SHP77 treated with DMSO at 0.1 percent for 48 hours (cell line): Measurements from ENCODE around the gene SLC40A1.

ENCODE experiments used
- DNase-seq: peaks from one replicate; lab custom pipeline; 2025; lab: John Stamatoyannopoulos, UW

Gene SLC40A1

DNA sequence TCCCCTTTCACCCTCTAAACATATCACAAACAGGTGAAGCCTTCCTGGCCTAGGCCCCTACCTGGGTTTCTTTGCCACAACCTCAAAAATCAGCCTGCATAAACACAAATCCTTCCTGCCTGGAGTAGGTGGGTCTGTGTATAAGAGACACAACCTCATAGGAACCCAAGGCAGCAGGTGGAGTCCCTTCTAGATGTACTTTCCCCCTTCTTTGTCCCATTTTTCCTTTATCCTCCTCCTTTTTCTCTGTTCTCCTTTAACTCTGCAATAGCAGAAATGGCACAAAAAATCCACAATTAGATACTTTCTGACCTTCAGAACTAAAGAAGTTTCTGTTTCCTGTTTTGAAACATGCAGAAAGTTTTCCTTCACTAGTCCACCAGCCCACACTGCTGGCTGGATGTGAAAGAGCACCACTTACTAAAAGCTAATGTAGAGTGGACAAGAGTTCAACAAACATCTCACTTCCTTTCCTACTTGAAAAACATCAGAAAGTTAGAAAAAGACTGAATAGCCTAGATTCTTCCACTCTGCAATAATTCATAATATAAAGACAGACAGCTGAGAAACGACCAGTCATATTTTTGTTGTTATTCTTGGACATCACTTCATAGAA lies 11.2 kb downstream of the SLC40A1 start:
- DNase-seq: no peak

DNA sequence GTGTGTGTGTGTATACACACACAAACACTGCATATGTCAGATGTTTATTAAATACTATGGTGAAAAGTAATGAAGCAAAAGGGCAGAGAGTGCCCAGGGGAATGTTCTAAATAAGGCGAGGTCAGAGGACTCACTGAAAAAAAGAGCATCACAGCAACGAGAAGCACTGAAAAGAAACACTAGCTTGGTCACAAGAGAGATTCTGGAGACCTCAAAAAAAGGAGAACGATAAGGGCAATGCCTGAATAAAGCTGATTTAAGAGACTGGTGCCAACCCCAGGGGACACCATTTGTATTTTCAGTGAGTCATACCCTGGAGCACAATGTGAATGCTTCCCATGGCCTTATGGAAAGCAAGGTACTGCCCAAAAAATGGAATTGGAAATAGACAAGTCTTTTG lies 14.5 kb downstream of the SLC40A1 start:
- DNase-seq: no peak

DNA sequence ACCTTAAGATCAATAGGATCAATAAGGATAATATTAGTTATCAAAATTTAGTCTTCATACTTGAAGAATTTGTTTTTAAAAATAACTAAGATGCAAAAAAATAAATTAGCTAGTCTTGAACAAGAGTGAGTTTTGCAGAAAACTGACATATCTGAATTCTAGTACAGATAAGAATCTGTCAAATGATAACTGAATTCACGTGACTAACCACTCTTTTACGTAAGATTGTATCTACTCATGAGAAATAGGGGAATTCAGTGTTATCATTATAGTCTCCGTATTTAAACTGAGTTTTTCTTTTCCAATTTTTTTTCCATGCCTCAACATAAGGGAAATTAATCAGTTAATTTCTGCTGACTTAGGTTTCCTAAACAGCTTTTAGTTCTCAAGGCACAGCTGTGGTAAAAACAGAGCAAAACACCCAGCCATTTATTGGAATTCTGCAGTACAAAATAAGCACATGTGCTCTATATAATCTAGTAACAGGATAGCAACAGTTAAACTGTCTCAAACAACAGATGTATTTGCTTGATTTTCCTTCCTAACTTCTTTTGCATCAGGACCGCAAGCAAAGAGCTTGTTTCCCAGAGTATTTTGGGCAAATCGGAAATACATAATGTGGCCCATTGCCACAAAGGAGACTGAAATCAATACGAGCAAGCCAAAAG lies 19.1 kb downstream of the SLC40A1 start:
- no peak for DNase-seq

DNA sequence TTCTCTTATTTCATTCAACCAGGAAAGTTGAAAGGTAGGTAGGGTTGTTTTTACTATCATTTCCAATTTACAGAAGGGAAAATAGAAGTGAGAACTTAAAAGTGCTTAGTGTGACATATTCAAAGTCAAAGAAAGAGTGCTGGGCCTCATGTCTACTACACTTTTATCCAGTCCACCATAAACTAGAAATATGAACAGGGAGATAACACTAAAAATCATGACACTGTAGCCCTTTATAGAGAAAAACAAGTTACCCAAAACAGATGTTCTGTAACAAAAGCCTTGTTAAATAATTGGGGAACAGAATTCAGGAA lies 20.4 kb downstream of the SLC40A1 start:
- no peak for DNase-seq

DNA sequence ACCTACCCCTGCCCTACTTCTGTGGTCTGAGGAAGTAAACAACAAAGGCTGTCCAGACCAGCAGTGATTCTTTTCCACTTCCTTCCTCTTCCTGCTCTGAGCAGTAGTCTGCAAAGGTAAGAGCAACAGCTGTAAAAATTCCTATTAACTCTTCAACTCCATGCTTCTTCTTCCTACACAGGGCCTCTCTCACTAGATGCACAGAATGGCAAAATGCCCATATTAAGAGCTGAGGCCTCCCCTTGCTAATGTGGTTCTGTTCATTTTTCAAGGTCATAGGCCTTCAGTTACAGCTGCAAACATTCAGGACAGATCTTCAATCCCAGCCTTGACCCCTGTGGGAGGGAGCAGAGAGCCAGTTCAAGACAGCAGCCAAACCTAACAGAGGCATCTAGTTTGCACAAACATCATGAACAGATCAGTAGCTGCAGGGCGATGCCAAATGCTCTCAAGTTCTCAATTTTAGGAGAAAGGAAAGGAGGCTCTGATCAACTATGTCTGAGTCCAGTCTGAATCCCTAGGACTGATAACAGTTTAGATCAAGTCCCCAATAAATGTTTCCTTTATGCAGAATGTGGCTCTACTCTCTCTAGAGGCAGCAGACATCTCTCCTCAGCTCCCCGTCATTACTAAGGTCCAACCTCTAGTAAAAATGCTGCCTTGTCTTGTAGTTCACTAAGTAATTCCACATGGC lies 20.9 kb downstream of the SLC40A1 start:
- no peak for DNase-seq

DNA sequence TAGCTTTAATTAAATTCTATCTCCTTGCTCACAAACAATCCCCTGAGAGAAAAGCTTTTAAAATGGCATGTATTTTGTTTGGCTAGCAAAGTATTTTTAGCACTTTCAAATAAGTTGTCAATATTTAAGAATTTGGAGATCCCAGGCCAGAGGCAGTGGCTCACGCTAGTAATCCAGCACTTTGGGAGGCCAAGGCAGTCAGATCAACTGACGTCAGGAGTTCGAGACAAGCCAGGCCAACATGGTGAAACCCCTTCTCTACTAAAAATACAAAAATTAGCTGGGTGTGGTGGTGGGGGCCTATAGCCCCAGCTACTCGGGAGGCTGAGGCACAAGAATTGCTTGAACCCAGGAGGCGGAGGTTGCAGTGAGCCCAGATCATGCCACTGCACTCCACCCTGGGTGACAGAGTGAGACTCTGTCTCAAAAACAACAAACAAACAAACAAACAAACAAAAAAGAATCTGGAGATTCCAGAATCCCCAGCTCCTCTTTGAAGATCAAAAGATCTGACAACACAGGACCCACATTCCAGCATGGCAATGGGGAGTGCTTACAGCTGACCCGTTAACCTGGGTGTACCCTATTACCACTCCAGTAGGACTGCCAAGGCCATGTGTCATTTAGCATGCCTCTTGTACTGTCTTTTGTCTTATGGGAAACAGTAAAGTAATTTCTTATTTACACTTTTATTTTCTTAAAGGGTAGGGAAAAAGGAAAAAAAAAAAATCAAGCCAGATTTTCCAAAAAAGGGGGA lies 21.9 kb downstream of the SLC40A1 start:
- DNase-seq: no peak

DNA sequence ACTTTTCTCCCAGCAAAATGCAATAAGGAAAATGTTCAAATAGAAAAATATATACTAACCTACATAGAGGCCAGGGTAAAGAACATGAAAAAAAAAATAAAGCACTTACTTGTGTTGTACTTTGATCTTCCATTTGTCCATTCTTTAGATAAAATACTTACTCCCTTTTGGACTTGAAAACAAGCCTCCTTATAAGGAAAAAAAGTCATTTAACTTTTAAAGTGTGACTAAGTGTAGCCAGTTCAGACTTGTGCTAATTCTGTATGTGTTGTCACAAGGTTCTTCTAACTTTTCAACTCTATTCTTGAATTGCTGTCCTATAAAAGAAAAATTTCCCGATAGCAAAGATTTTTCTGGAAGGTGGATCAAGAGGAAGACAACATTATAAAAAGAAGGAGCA lies 23.2 kb downstream of the SLC40A1 start:
- DNase-seq: no peak

DNA sequence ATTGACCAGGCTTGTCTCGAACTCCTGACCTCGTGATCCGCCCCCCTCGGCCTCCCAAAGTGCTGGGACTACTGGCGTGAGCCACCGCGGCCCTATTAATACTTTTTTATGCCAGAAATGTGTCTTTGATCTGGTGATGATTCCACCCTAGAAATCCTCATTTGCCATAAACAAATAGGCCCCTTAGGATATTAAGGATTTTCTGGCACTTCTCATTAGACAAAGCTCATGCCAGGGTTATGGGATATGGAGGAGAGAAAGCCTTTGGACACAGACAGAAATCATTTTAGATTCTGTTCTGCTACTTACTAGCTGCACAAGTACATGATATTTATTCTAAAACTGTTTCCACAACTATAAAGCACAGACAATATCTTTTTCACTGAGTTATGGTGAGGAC lies 24.1 kb downstream of the SLC40A1 start:
- DNase-seq: no peak

DNA sequence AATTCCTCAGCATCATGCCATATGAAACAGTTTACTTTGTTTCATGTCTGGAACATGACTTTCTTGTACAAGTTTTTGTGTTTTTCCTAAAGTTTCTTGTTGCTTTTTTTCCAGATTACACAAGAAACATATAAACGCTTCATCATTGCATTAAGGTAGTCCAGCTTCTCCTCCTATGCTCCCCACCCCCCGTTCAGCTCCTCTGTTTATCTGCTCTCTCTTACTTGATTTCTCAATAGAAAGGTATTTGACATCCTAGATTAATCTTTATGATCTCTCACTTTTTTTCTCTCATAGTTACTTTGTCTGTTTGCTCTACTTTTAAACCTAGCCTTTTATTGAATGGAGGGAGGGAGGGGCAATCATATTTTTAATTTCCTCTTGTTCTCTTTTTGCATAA lies 25.4 kb downstream of the SLC40A1 start:
- DNase-seq: no peak

DNA sequence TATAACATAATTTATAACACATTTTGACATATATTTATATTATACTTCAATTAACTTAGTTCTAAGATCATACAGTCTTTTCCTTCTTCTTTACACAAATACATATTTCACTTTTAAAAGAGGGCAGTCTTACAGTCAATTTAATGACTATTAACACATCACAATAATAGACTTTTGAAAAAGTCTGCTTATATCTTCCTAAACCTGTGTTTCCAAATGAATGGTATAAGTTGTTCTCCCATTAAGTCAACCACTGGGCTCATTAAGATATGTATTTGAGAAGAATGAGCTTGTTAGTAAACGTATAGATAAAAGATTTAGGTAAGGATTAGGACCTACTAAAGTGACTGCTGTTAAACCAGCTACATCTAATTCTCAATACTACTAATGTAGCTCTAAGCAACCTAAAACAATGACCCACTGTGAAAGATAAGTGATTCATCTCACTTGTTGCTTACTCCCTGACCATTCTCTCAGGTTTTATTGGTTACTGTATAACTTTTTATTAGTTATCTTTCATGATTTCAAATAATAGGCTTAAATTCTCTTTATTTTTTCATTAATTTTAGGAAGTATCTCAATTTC lies 27.0 kb downstream of the SLC40A1 start:
- no peak for DNase-seq

DNA sequence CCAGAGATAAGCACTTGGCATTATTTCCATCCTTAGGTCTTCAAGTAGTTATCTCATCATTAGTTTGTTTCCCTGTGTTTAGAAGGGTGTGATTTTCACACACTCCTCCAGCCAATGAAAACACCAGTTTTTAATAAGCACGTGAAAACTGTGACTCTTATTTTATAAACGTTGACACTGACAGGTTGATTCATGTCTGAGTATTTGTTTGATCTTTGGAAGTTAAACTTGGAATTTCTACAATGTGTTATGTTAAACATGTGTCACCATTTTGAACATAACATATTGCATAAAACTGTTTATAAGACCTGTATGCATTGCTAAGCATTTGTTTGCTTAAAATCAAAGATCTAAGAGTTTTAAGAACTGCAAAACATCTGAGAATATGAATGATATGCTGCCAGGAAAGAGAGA lies 27.6 kb downstream of the SLC40A1 start:
- DNase-seq: no peak

DNA sequence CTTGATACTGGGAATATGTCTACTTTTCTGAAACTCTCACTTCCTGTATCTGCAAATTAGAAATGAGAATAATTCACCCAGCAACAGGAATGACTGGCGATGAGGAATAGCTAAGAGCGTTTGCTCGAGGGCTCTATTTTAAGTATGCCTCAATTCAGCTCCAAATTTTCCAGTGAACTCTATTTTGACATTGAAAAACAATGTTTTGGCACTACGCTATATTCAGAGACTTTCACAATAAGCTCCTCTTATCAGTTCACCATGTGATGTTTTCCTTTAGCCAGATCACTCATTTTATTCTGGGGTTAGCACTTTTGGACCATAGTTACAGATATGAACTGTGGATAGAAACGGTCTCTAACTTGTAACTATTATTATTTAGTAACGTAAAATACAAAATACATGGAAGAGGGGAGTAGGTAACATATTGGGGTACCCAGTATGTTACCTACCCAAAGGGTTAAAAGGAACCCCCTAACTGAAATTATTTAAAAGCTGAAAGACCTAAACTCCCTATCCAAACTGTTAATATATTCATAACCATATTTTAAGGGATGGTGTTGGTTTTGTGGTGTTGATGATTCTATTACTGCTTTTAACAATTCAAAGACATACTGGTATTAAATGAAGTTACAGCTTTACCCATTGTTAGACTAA lies 28.1 kb downstream of the SLC40A1 start:
- no peak for DNase-seq

DNA sequence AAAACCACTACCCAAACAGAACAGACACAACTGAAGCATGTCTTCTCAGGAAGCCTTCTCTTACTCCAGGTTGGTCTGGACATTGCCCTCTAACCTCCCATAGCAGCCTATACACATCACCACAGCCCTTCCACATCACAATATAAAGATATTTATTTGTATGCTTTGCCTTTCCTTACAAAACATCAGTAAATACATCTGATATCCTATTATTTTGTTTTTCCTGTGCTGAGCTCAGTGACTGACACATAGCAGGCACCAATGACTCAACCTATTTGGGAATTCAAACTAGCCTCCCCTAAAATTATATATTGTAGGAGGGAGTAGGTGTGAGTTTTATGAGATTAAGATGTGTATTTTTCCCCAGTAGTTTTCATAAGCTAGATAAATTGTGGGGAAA lies 28.8 kb downstream of the SLC40A1 start:
- no peak for DNase-seq

DNA sequence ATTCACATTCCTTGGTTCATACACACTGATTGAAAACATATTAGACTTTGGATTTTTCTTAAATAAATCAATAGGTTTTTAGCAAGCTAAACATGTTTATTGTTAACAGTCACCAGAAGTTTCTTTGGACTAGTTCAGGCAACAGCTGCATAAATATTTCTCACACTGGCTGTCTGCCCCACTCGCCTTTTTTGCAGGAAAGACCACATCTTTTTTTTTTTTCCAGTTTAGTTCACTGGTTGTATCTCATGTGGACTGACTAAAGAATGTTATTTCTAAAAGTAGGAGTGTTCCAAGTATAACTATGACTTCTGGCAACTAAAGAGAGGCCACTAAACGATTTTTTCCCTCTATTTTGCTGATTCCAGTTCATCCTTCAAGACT lies 31.1 kb downstream of the SLC40A1 start:
- DNase-seq: no peak

DNA sequence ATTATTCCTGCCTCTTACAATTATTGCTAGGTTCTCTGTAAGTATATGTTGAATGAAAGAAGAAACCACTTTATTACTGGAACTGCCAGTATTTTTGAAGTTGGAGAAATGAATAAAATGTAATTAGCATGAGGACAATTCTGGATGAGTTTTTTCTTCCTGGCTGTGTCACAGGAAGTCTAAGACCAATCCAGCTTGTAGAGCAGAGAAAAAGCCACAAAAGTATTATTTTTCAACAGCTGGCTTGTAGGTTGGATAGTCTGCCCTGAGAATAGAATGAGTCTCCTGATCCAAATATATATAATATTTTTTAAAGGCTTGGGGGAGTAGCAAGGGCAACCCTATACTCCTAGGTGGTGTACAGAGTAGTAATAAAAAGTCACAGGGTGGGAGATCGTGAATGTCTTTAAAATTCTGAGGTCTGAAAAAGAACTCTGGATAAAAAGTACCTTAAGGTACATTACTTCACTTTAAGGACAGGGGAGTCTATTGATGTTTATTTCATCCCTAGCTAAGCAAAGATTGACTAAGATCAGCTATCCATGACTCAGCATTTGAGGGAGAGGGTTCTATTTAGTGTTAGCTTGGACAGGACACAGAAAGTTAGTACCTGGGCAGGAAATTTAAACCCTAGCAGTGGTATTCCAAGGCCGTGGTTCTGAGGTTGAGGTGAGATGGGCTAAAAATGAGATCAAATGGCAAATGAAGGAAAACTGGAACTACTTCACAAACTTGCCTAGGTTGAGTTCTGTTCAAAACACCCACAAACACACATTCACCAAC lies 31.7 kb downstream of the SLC40A1 start:
- DNase-seq: no peak

DNA sequence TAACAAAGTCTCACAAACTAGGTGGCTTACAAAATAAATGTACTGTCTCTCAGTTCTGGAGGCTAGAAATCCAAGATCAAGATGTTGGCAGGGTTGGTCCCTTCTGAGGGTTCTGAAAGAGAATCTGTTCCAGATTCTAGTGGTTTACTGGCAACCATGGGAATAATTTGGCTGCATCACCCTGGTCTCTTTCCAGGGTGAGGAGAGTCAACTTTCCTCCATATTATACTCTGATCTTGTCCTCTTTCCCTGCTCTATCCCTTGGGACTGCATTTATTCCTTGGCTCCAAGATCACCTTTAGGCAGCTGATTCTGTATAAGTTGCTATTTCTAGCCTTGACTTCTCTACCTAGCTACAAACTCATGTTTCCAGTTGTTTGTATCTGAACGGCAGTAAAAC lies 35.2 kb downstream of the SLC40A1 start:
- no peak for DNase-seq

DNA sequence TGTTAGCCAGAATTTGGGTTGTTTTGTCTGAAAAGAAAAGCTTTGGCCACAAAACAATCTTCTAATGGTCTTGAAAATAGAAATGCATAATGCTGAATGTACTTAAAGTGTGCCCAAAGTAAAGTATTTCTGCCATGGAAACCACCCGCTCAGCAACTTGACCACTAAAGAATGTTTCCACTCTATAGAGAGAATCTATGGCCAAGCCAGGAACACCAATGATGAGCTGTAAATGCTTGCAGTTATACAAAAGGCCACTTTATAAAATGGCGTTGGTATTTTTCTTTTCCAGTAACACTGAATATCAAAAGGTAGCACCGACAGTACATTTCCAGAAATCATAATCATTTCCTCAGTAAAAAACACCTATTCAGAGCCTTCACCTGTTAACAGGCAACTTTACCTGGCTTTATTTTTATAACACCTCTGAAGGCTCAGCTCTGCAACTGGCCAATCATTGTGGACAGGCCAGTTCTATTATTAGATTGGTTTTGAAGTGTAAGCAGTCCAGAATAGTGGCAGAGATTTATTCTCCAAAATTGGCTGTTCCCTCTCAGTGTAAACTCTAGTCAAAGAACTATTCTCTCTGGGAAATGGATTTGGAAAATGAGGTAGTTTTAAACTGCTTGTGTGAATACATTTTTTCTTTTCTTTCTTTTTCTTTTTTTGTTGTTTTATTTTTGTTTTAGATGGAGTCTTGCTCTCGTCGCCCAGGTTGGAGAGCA lies 36.1 kb downstream of the SLC40A1 start:
- no peak for DNase-seq

DNA sequence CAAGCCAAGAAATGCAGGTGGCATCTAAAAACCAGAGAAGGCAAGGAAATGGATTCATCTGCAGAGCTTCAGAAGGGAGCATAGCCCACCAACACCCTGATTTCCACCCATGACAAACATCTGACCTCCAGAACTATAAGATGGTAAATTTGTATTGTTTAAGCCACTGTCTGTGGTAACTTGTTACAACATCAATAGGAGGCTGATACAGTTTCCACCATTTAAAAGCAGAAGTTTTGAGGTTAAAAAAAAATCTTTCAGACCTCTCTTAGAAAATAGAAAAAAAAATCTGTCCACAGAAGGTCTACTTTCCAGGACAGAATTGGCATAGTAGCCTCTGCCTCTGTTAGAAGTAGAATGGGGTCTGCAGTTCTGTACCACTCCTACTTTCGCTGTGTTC lies 37.2 kb downstream of the SLC40A1 start:
- no peak for DNase-seq

DNA sequence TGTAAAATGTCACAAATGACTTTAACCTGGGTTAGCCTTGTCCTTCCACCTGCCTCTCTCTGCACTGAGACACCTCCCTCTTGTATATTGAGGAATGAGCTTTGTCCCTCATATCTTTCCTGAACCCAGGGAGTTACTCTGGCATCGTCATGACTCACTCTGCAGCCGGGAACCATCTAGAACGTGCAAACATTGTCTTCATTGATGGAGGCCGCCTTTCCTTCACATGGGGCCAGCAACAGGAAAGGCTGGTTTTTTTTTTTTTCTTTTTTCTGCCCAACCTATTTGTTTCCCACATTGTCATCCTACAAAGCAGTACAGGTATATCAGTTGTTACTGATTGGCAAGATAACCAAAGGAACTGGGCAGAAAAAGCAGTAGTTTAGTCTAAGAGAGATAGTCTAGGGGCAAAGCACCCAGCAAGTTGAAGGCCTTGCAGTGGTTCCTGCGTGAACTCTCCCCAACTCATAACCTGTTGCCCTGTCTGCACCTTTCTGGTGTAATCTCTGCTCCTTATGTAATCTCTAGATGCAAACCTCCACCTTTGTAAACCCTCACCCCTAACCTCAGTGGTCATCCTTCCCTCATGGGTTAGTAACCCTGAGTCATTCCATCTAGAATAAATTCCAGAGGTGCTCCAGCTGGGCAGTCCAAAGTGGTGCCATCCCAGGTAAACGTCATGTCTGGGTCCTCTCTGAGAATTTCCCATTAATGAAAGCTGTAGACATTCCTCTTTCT lies 38.3 kb downstream of the SLC40A1 start:
- DNase-seq: no peak

DNA sequence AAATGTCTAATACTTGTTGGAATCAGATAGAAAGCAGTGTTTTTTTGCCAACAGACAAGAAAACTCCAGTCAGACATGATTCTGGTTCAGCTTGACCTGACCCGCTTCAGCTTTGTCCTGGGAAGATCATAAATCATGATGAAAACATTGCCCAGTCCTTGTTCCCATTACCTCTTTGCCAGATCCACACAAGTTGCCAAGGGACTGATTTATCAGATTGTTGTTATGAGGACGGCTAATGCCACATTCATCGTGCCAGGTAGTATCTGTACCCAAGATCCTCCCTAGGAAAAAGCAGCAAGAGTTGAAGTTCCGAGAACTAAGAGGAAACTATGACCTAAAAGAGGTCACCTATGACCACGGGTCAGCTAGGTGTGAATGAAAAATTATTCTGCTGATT lies 39.0 kb downstream of the SLC40A1 start:
- no peak for DNase-seq
